ENCODE data around the gene BMP6. TPM values are rescaled to one million over a fixed set of nuclear protein-coding genes. Genes with fewer than 3 reads are reported as not detected.

Gene BMP6
- total RNA-seq, 4 donors from 2014 or later: 1.8 to 7.4 (median 3.8) TPM

DNA sequence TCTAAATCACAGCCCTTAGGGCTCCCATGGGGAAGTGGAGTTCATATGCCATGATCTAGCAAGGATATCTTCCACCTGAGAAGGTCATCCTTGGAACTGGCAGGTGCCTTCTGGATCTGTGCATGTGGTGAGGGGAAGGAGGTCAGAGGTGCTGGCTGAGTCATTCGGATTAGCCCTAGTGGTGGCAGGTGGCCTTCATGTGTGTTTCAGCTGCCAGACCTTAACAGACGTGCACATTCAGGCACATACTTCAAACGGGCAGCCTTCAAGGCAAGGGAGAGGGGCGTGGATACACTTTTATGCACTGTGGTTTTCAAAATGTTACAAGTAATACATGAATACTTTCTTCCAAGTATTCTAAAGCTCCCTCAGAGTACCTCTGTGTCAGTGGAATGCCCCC lies 51.2 kb downstream of the BMP6 start:
- Histone ChIP-seq H3K4me3 (no peak overlapping the region), H3K27me3 (peaks cover 27% of the 10 kb centered on the region), H3K9me3 (no peaks in the 10 kb centered on the region), H3K4me1 (no peaks in the 10 kb centered on the region), H3K36me3 (no peaks in the 10 kb centered on the region), H3K27ac (no peak overlapping the region)
- 72% methylated on average over 4 of the region's 4 CpGs for WGBS
- no peak for DNase-seq (ENCODE audit: low spot score in 2 of 2)
- TF ChIP-seq POLR2AphosphoS5 (IDR thresholded peaks at IDR 0.05) (no peak), POLR2A (IDR thresholded peaks at IDR 0.05) (no peak), CTCF (IDR thresholded peaks at IDR 0.05) (no peak), EP300 (IDR thresholded peaks at IDR 0.05) (no peak)

DNA sequence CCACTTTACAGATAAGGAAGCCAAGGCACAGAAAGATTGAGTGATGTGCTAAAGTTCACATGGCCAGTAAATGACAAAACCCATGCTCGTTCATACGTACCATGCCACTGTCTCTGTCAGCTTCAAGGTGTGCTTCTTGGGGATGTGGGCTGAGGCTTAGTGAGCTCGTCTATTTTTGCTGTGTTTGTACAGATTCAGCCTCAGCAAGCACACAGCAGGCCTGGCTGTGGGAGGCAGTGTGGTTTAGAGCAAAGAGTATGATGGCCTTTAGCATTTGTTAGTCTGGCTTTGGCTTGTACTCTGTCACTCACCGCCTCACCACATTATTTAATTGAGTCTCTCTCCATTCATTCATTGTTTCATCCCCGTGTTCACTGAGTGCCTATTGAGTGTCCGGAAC lies 55.3 kb downstream of the BMP6 start:
- H3K36me3 ChIP-seq: no peaks in the 10 kb centered on the region
- peaks cover 15% of the 10 kb centered on the region for H3K27me3 ChIP-seq
- H3K4me1 ChIP-seq: no peaks in the 10 kb centered on the region
- WGBS: 95% methylated on average over 6 of the region's 6 CpGs
- no peak for DNase-seq (ENCODE audit: low spot score in 2 of 2)
- no peak overlapping the region for H3K4me3 ChIP-seq
- TF ChIP-seq POLR2A (IDR thresholded peaks at IDR 0.05): no peak
- no peak for TF ChIP-seq CTCF (IDR thresholded peaks at IDR 0.05)
- no peak for TF ChIP-seq EP300 (IDR thresholded peaks at IDR 0.05)
- TF ChIP-seq POLR2AphosphoS5 (IDR thresholded peaks at IDR 0.05): no peak
- H3K27ac ChIP-seq: no peak overlapping the region
- H3K9me3 ChIP-seq: no peaks in the 10 kb centered on the region

DNA sequence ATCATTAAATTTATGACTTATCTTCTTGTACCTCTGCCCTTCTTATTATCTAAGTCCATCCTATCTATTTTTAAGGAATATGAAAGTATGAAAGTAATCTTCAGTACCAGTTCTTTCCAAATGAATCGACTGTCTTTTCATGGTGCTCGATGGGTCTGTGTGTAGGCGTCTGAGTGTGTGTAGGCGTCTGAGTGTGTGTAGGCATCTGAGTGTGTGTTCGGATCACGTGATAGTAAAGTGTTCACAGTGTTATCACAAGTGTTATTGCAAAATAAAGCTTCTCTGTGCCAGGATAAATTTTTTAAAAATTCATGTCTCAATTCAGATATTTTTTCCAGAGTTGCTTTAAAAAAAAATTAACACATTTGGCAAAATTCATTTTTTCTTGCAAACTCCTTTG lies 58.3 kb downstream of the BMP6 start:
- no peak overlapping the region for H3K27ac ChIP-seq
- WGBS: 76% methylated on average over 6 of the region's 6 CpGs
- H3K4me1 ChIP-seq: peaks cover 12% of the 10 kb centered on the region
- TF ChIP-seq EP300 (IDR thresholded peaks at IDR 0.05): no peak
- no peak for TF ChIP-seq POLR2A (IDR thresholded peaks at IDR 0.05)
- no peak overlapping the region for H3K4me3 ChIP-seq
- H3K36me3 ChIP-seq: no peaks in the 10 kb centered on the region
- H3K27me3 ChIP-seq: no peaks in the 10 kb centered on the region
- no peaks in the 10 kb centered on the region for H3K9me3 ChIP-seq
- DNase-seq (ENCODE audit: low spot score in 2 of 2): no peak

- 93% methylated on average over 2 of the region's 2 CpGs for WGBS
- Histone ChIP-seq H3K36me3 (no peaks in the 10 kb centered on the region), H3K4me1 (peaks cover 12% of the 10 kb centered on the region), H3K27ac (no peak overlapping the region), H3K9me3 (no peaks in the 10 kb centered on the region), H3K27me3 (no peaks in the 10 kb centered on the region), H3K4me3 (no peak overlapping the region)
- no peak for DNase-seq (ENCODE audit: low spot score in 2 of 2)
- TF ChIP-seq CTCF (IDR thresholded peaks at IDR 0.05) (no peak), EP300 (IDR thresholded peaks at IDR 0.05) (no peak), POLR2AphosphoS5 (IDR thresholded peaks at IDR 0.05) (no peak), POLR2A (IDR thresholded peaks at IDR 0.05) (no peak)
These were observed 58.8 kb downstream of the BMP6 start for GRCh38 chr6:7784706-7785105.

DNA sequence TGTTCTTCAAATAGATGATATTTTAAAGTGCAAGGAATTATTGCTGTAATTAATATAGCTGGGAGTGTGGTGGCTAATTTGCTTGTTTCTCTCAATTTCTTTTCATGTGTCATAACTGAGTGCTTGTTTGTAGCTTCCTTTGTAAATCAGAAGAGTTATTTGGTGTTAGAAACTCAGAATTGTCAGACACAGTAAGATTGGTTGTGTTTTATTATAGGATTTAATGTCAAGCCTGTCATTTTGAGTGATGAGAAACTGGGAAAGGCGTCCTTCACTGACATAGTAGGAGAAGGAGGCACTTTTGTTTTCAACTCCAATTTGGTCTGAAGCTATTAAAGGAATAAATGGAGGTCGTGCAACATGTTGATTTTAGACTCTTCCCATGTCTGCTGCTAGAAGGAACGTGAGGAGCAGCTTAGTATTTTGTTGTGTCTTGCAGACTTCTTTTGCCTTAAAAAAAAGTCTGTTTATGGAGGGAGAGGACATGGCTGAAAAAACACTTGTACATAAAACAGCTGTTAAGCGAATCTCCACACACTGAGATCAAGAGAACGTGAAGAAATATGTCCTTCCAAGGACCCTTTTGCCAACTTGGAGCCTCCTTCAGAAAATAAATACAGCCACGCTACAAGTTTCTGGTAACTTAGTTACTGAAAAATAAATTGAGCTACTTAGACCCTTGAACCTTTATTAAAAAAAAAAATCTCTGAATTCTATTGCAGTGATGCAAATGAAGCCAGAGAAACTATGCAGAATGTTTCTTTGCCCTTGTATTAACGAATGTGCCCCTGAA lies 59.5 kb downstream of the BMP6 start:
- no peaks in the 10 kb centered on the region for H3K36me3 ChIP-seq
- H3K9me3 ChIP-seq: no peaks in the 10 kb centered on the region
- no peak for DNase-seq (ENCODE audit: low spot score in 2 of 2)
- H3K27me3 ChIP-seq: no peaks in the 10 kb centered on the region
- no peak overlapping the region for H3K27ac ChIP-seq
- whole genome bisulfite sequencing: 65% methylated on average over 7 of the region's 7 CpGs
- H3K4me3 ChIP-seq: no peak overlapping the region
- no peak for TF ChIP-seq POLR2A (IDR thresholded peaks at IDR 0.05)
- TF ChIP-seq POLR2AphosphoS5 (IDR thresholded peaks at IDR 0.05): no peak
- no peak for TF ChIP-seq CTCF (IDR thresholded peaks at IDR 0.05)
- TF ChIP-seq EP300 (IDR thresholded peaks at IDR 0.05): no peak
- peaks cover 12% of the 10 kb centered on the region for H3K4me1 ChIP-seq
